GM19240 (cell line): Measurements from ENCODE around the gene PARD3.

Source experiments
- DNase-seq: peaks from one replicate; pipeline ENCODE4 v3.0.0; 2011; ENCODE audit warnings: low spot score; ENCODE audit not compliant: insufficient read length

PARD3 gene

GRCh38 chr10:34145715-34146114 lies 669.4 kb downstream of the PARD3 start:
- no peak for DNase-seq

GRCh38 chr10:34143466-34143865 lies 671.6 kb downstream of the PARD3 start:
- no peak for DNase-seq

- no peak for DNase-seq
Observed at GRCh38 chr10:34141032-34141680, 673.9 kb downstream of the PARD3 start.

- DNase-seq, result no peak
Observed at GRCh38 chr10:34139559-34139958, 675.5 kb downstream of the PARD3 start.

GRCh38 chr10:34137955-34138354 lies 677.1 kb downstream of the PARD3 start:
- no peak for DNase-seq

- DNase-seq, result no peak
Observed at GRCh38 chr10:34137201-34137600, 677.9 kb downstream of the PARD3 start.

GRCh38 chr10:34135515-34135914 lies 679.6 kb downstream of the PARD3 start:
- DNase-seq, result no peak

GRCh38 chr10:34134602-34135001 lies 680.5 kb downstream of the PARD3 start:
- DNase-seq, result no peak

- DNase-seq, result no peak
Observed at GRCh38 chr10:34133406-34133805, 681.7 kb downstream of the PARD3 start.

GRCh38 chr10:34131152-34131551 lies 683.9 kb downstream of the PARD3 start:
- DNase-seq, result no peak

- no peak for DNase-seq
Observed at GRCh38 chr10:34127676-34128075, 687.4 kb downstream of the PARD3 start.

GRCh38 chr10:34126371-34127151 lies 688.5 kb downstream of the PARD3 start:
- DNase-seq, result no peak

- no peak for DNase-seq
Observed at GRCh38 chr10:34125702-34126101, 689.4 kb downstream of the PARD3 start.

- DNase-seq, result no peak
Observed at GRCh38 chr10:34124522-34125035, 690.5 kb downstream of the PARD3 start.

- no peak for DNase-seq
Observed at GRCh38 chr10:34121781-34122622, 693.1 kb downstream of the PARD3 start.

- no peak for DNase-seq
Observed at GRCh38 chr10:34121125-34121753, 693.9 kb downstream of the PARD3 start.

GRCh38 chr10:34119456-34119855 lies 695.6 kb downstream of the PARD3 start:
- no peak for DNase-seq

- no peak for DNase-seq
Observed at GRCh38 chr10:34116681-34117271, 698.3 kb downstream of the PARD3 start.

- no peak for DNase-seq
Observed at GRCh38 chr10:34116220-34116641, 698.9 kb downstream of the PARD3 start.

GRCh38 chr10:34114914-34115313 lies 700.2 kb downstream of the PARD3 start:
- DNase-seq, result no peak
